ENCODE results near the gene INHBB.

DNA sequence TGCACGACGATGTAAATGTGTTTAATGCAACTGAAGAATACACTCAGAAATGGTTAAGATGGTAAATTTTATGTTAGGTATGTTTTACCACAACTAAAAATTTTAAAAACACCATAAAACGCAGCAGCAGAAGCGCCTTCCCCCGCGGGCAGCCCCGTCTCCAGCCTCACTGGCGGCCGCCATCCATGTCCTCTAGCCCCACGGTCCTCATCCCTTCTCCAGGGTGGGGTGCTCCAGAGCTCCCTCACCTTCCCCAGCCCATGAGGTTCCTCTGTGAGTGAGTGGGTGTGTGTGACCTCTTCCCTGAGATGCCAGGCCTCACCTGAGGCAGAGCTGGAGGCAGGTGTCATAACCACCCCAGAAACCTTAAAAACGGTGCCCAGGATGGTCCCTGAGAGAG is 17.0 kb downstream of the INHBB start:
- no peak for TF ChIP-seq CTCF (IDR thresholded peaks at IDR 0.05)
- TF ChIP-seq PBX3 (IDR thresholded peaks at IDR 0.05), result no peak
